Motor neuron (in vitro differentiated cells): ENCODE results near the gene AKTIP. TPM values are rescaled to one million over a fixed set of nuclear protein-coding genes. Genes with fewer than 3 reads are reported as not detected.
"Not testable (repeated sequence)": the region's sequence is repeated elsewhere in the genome, so short reads cannot be mapped to it uniquely, and the experiment has no call there.

Experiments used
- ATAC-seq, 8 experiments: fragments of 200-7000 bp; cut with Tn5 transposase; replicated peaks in 6 of 8; 2 replicates each; pipeline ENCODE4 v1.8.0; 2021; ENCODE audit warnings: mild to moderate bottlenecking in 8 of 8, moderate library complexity in 8 of 8
- H3K27ac ChIP-seq, 2 donors: fragments of 250-450 bp; sonication (Bioruptor Pico); 2 replicates each; pipeline ENCODE4 v1.9.0; 2021; ENCODE audit warnings: antibody characterized with exemption in 2 of 2, mild to moderate bottlenecking in 2 of 2, moderate library complexity in 1 of 2
- H3K4me1 ChIP-seq, 2 donors: fragments of 250-450 bp; sonication (Bioruptor Pico); replicated peaks in 1 of 2; 2 replicates each; pipeline ENCODE4 v1.6.1; 2021; ENCODE audit warnings: antibody characterized with exemption in 2 of 2, mild to moderate bottlenecking in 2 of 2, moderate library complexity in 1 of 2
- H3K4me3 ChIP-seq, 5 donors: fragments of 250-450 bp; sonication (Bioruptor Pico); 2 replicates each; pipeline ENCODE4 v1.9.0; 2021; ENCODE audit warnings: antibody characterized with exemption in 5 of 5, mild to moderate bottlenecking in 5 of 5, moderate library complexity in 4 of 5
- WGBS, 10 experiments: fragments of 450-650 bp; shearing (Covaris generic); methylation state at CpG; one replicate each; pipeline ENCODE4 v1.0.0; 2022; 5-methylcytosine and 5-hydroxymethylcytosine counted together
- in situ Hi-C, 9 experiments: fragments of 400-800 bp; cut with MboI; loops; one replicate each; pipeline ENCODE4 v1.15.0; 2021; ENCODE audit warnings: low sequenced_read_pairs in 9 of 9, low pct_unique_long_range_greater_than_20kb in 2 of 9; ENCODE audit not compliant: unreplicated experiment in 9 of 9
- total RNA-seq, 8 experiments: library from RNA; unstranded; fragments of 300-600 nt; gene quantifications; 2 replicates each; pipeline versions ENCODE4 v1.2.3 to v1.2.4, GENCODE V29; 2022

AKTIP gene
- total RNA-seq, 8 experiments from 2014 or later, result 4.4 to 57.0 (median 18.5) TPM

DNA sequence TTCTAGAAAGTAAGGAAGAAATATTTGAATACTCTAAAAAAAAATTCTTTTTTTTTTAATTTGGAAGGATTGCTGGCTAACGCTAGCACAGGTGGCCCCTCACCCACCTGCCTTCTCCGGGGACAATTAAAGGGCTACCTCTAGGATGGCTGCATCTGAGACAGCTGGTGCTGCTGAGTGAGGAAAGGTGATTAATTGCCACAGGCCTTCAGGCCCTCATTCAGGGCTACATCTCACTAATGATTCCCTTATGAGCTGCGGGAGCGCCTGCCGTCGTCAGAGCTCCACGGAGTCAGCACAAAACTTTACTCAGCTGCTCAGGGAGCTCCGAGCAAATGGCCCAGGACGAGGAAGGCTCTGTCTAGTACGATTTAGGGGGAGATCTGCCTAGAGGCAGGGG, 27.0 kb upstream of the AKTIP start:
- in situ Hi-C loops, result loop anchor here in 1 of 9 experiments (25.0 kb wide), 1 partner anchor 1407 kb away; the partner anchor contains the start of gene IRX5
- peak in 5 of 8 experiments; percentile 75 to 95 (median 88) for ATAC-seq
- WGBS, 10 experiments, result 10 to 60% (median 38%) methylated on average over 1 to 7 of the region's 10 CpGs; no CpG with 5 or more reads in 3 of the 10 experiments

DNA sequence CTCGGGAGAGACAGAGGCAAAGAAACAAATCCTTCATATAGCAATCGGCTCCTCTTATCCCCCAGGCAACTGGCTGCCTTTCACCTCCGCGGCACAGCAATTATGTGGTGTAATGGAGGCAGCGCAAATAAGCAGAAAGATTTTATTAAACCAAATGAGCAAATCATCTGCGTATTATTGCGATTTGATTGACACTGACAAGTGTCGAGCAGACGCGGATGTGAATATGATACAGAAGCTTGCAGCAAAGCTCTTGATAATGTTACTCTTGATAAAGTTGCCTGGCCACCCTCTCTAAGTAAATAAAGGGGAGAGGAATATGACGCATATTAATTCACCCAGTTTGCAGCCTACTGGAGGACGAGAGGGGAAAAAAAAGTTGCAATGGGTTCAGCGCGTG, 26.5 kb upstream of the AKTIP start:
- Histone ChIP-seq H3K4me1 (peaks cover 0 to 9% of the 10 kb centered on the region in 2 donors), H3K27ac (no peak overlapping the region), H3K4me3 (no peak overlapping the region)
- no peak for ATAC-seq
- 36 to 94% (median 90%) methylated on average over 4 to 14 of the region's 14 CpGs for WGBS, 10 experiments
- in situ Hi-C loops, result loop anchor here in 1 of 9 experiments (25.0 kb wide), 1 partner anchor 1408 kb away; the partner anchor contains the start of gene IRX5

More for the DNA sequence above, 27.0 kb upstream of the AKTIP start:
- H3K4me3 ChIP-seq, result no peak overlapping the region
- H3K4me1 ChIP-seq, result peaks cover 0 to 9% of the 10 kb centered on the region in 2 donors
- no peak overlapping the region for H3K27ac ChIP-seq

DNA sequence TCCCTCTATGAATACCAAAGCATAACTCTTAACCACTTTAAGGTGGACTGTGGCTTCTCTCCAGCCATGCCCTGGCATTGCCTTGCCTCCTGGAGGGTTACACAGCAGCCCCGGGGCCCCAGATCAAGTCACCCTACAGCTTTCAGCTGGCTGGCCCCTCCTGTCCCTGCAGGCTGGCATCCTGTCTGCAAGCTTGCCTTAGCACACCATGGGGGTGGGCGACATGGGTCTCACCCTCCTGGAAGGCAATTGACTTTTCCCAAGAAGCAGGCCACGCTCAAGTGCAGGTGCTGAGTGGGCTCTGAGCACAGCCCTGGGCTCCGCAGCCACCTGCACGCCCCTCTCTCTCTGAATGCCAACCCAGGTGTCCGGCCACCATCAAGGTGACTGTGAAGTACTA, 25.8 kb upstream of the AKTIP start:
- Histone ChIP-seq H3K27ac (no peak overlapping the region), H3K4me1 (peaks cover 0 to 9% of the 10 kb centered on the region in 2 donors), H3K4me3 (no peak overlapping the region)
- 20 to 100% (median 88%) methylated on average over 1 of the region's 6 CpGs; no CpG with 5 or more reads in 6 of the 10 experiments for WGBS, 10 experiments
- ATAC-seq, result peak in 1 of 8 experiments; percentile 38
- in situ Hi-C loops, result loop anchor here in 1 of 9 experiments (25.0 kb wide), 1 partner anchor 1409 kb away; the partner anchor contains the start of gene IRX5

DNA sequence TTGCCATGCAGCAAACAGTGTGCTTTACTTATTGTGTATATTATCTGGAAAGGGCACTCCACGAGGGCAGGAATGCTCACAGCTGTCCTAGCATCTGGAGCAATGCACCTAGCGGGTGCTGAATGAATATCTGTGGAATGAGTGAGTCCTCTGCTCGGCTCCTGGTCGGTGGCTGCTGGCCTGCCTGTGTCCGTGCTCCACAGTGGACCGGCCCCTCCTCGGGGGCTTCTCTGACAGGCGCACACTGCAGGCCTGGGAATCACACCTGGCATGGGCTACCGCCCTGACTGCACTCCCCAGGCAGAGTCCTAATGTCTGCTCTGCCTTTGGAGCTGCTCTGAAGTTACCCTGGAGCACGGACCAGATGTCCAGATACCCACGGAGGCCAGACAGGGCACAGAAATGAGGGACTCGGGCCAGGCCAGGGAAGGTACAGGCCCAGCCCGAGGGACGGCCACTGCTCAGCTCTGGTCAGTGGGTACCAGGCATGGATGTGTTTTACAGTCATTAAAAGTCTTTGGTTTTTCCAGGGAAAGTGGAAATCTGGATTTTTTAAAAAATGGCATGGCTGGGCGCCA, 21.1 kb upstream of the AKTIP start:
- 58 to 100% (median 81%) methylated on average over 1 to 10 of the region's 15 CpGs; no CpG with 5 or more reads in 3 of the 10 experiments for WGBS, 10 experiments
- Histone ChIP-seq H3K4me3 (no peak overlapping the region), H3K4me1 (no peaks in the 10 kb centered on the region), H3K27ac (no peak overlapping the region)
- ATAC-seq, result no peak
- in situ Hi-C loops, result no loop called here

DNA sequence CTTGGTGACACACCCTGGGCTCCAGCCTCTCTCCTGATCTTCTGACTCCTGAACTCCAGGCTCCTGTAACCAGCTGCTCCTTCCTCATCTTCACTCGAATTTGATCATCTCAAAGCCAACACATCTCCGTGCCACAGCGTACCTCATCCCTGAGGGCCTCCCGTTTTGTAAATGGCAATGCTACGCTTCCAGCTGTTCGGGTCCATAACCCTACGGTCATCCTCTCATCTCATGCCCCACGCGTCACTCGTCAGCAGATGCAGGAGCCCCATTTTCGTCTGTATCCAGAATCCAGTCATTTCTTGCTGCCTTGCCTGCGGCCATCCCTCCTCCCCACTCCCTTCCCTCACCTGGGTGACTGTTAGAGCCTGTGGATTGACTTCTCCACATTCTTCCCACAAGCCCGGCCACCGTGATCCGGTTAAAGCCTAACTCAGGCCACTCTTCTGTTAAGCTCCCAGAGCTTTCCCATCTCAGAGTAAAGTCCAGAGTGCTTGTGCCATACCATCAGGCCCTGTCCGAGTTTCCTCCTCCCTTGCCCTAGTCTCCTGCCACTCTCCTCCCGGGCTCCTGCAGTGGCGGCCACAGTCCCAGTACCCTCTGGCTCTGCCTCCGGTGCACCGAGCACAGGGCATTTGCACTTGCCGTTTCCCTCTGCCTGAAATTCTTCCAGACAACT, 20.3 kb upstream of the AKTIP start:
- Histone ChIP-seq H3K4me1 (no peaks in the 10 kb centered on the region), H3K27ac (no peak overlapping the region), H3K4me3 (no peak overlapping the region)
- 66 to 96% (median 84%) methylated on average over 2 to 13 of the region's 21 CpGs; no CpG with 5 or more reads in 1 of the 10 experiments for WGBS, 10 experiments
- in situ Hi-C loops, result no loop called here
- no peak for ATAC-seq

DNA sequence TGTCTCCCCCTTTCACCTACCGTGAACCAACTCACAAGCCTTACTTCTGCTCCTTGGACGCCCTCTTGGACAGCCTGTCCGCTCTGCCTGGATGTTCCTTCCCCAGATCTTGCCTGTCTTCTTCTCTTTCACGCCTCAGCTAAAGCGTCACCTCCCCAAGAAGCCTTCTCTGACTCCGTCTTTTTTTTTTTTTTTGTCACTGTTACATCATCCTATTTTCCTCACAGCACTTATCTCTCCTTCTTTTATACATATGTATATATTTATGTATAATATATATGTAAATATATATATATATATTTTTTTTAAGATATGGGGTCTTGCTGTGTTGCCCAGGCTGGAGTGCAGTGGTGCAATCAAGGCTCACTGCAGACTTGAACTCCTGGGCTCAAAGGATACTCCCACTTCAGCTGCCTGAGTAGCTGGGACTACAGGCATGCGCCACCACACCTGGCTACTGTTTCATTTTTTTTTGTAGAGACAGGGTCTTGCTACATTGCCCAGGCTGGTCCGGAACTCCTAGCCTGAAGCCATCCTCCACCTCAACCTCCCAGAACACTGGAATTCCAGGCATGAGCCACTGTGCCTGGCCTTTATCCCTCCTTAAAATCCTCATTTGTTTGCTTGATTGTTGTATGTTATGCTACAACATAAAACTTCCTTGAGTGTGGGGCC, 16.5 kb upstream of the AKTIP start:
- H3K4me3 ChIP-seq, result no peak overlapping the region
- no peak overlapping the region for H3K27ac ChIP-seq
- ATAC-seq, result no peak
- 61 to 100% (median 81%) methylated on average over 3 to 8 of the region's 8 CpGs; no CpG with 5 or more reads in 2 of the 10 experiments for WGBS, 10 experiments
- H3K4me1 ChIP-seq, result no peaks in the 10 kb centered on the region
- in situ Hi-C loops, result no loop called here

DNA sequence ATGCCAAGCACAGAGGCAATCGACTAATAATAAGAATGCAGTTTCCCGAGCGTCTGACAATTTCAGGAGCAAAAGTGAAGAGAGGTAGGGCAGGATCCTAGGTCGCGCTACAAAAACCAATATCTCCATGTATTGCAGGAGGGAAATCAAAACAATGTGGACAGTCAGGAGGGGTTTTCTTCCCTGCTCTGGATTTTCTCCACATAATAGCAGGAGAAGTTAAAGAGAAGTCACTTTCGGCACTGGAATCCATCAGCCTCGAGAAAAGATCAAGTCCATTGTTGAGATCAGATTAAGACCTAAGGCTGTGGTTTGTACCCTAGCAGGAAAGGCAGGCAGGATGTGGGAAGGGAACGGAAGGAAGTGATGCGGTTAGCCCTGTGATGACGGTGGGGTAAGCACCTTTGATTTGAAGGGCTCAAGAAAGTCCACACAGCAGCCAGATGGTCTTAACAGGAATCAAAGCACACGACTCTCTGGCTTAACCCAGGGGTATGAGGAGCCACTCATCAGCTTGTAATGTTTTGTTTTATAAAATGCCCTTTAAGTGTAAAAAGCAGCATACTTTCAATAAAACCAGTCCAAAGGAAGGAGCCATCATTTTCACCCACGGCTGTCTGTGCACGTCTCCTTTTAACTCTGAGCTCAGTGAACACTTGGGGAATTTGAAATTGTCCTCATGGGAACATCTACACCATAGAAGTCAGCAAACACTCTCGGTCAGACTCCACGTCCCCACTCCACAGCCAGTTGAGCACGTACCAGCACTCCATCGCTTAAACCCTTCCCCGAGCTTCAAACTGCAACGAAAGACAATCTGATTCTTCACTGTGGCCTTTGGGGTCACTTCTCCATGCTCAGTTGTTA, 15.8 kb upstream of the AKTIP start:
- 48 to 91% (median 83%) methylated on average over 2 to 16 of the region's 19 CpGs for WGBS, 10 experiments
- Histone ChIP-seq H3K4me3 (no peak overlapping the region), H3K4me1 (no peaks in the 10 kb centered on the region), H3K27ac (no peak overlapping the region)
- in situ Hi-C loops, result no loop called here
- no peak for ATAC-seq

DNA sequence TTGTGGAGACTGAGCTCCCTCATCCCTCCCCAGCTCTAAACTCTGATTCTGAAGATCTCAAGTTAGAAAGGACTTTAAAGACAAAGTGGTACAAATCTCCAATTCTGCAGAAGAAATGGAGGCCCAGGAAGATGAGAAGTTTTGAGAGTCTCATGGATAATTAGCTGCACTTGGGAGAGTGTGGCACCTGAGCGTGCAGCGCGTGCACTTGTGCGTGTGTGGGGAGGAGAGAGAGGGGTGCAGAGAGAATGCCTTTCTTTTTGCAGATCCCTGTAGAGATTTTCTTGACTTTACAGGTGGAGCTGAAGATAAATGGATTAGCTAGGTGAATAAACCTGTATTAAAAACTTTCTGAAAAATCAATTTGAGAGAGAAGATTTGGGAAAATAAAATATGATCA, 14.8 kb upstream of the AKTIP start:
- no peak for ATAC-seq
- in situ Hi-C loops, result no loop called here
- Histone ChIP-seq H3K27ac (no peak overlapping the region), H3K4me1 (no peaks in the 10 kb centered on the region), H3K4me3 (no peak overlapping the region)
- 79 to 100% (median 100%) methylated on average over 1 to 4 of the region's 4 CpGs; no CpG with 5 or more reads in 3 of the 10 experiments for WGBS, 10 experiments

DNA sequence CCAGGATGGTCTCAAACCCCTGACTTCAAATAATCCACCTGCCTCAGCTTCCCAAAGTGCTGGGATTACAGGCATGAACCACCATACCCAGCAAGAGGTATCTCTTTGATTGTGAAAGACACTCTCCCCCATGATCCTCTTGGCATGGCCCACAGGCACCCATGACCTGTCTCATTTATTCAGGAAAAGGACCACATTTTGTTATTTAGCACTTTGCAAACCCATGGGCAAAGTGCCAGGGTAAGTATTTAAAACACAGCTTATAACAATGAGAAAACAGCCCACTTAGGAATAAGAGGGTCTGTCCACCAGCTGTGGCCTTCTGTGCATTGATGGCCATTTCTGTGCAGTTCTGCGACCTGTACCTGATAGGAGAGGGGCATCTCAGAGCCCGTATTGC, 12.8 kb upstream of the AKTIP start:
- no peak for ATAC-seq
- Histone ChIP-seq H3K4me1 (no peaks in the 10 kb centered on the region), H3K4me3 (no peak overlapping the region), H3K27ac (no peak overlapping the region)
- WGBS, 10 experiments, result 25 to 50% methylated on average over 1 to 2 of the region's 2 CpGs; no CpG with 5 or more reads in 8 of the 10 experiments
- in situ Hi-C loops, result no loop called here

DNA sequence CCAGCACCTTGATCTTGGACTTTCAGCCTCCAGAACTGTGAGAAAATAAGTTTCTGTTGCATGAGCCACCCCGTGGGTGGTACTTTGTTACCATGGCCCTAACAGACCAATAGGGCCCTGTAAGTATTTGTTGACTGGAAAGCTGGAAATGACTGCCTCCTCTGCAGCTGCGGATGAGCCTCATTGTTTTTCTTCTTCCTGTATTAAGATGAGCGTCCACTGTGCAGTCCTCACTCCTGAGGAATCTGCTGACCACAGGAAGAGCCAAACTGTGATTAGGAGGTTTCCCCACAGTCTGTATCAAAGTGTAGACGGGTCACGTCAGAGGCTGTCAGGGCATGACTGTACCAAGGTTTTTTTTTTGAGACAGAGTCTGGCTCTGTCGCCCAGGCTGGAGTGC, 12.2 kb upstream of the AKTIP start:
- in situ Hi-C loops, result no loop called here
- Histone ChIP-seq H3K27ac (no peak overlapping the region), H3K4me3 (no peak overlapping the region), H3K4me1 (peaks cover 1% of the 10 kb centered on the region in 2 donors)
- no peak for ATAC-seq
- 17 to 100% (median 73%) methylated on average over 1 to 2 of the region's 6 CpGs; no CpG with 5 or more reads in 3 of the 10 experiments for WGBS, 10 experiments

DNA sequence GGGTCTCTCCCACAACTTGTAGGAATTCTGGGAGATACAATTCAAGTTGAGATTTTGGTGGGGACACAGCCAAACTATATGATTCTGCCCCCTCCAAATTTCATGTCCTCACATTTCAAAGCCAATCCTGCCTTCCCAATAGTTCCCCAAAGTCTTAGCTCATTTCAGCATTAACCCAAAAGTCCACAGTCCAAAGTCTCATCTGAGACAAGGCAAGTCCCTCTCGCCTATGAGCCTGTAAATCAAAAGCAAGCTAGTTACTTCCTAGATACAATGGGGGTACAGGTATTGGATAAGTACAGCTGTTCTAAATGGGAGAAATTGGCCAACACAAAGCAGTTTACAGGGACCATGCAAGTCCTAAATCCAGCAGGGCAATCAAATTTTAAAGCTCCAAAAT, 9.8 kb upstream of the AKTIP start:
- ATAC-seq, H3K27ac ChIP-seq, in situ Hi-C loops, H3K4me3 ChIP-seq, H3K4me1 ChIP-seq: not testable (repeated sequence)
- 0 to 86% (median 29%) methylated on average over 1 of the region's 1 CpG; no CpG with 5 or more reads in 5 of the 10 experiments for WGBS, 10 experiments

DNA sequence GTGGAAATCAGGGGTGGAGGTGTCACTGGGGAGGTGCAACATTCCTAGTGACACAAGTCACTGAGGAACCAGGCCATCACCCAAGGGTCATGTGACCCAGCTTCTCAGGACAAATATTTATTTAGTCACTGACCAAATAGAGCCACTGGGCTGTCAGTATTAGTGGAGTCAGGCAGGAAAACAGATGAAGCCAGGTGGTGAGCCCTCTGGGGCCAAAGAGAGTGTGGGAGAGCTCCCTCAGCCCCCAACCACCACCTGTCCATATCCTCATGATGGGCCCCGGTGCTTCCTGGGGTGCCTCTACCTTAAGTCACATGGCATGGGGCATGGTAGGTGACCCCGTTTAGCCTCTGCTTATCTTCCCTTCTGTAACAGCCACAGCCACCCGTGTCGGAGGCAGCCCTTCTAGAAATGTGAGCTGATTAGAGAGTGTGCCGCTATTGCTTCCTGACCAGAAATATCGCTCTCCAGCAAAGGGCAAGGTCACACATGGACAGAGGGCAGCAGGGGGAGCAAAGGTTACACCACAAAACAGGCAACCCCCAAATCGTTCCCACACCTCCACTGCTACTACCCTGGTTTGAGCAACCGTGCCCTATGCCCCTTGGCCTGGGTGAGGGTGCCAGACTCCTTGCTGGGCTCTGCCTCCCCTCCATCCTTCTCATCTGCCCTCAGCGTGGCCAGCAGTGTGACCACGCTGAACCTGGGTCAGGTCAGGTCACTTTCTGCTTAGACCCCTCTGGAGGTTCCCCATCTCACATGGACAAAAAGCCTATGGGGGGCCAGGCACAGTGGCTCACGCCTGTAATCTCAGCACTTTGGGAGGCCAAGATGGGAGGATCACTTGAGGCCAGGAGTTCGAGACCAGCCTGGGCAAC, 8.6 kb upstream of the AKTIP start:
- WGBS, 10 experiments, result 69 to 92% (median 80%) methylated on average over 1 to 6 of the region's 12 CpGs; no CpG with 5 or more reads in 6 of the 10 experiments
- H3K4me1 ChIP-seq, result peaks cover 4% of the 10 kb centered on the region in 2 donors
- ATAC-seq, result peak in 2 of 8 experiments; percentile 21 to 65
- in situ Hi-C loops, result no loop called here
- no peak overlapping the region for H3K4me3 ChIP-seq
- H3K27ac ChIP-seq, result no peak overlapping the region
